Amygdala (tissue), 56 donors: Measurements from ENCODE around the gene DPP4.

Source experiments
- DNase-seq, 56 donors: peaks; one replicate each; lab custom pipeline; 2025; lab: John Stamatoyannopoulos, UW

DPP4 gene

DNA sequence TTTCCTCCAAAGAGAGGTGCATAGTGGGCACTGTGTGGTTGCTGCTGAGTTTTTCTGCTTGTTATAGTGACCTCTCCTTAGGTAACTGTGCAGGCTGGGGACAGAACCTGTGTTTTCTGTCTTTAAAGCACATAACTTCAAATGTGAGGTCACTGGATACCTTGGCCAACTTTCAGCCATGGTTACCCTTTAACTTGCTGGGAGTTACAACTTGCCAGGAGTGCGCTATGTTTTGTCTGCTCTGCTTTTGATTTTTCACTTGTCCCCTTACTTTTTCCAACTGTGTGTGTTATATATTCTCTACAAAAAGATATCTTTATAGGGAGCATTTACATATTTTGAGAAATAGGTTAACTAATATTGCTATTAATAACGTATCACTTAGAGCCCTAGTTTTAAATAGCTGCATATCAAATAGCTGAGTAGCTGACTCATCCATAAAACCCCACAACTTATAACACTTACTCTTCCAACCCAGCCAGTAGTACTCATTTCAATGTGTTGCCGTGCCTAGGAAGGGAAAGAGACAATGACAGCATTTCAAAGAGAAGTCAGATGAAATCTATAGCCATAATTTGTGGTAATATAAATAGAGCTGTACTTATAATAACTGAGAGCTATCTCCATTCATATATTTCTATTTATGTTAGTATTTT, 51.6 kb downstream of the DPP4 start:
- DNase-seq = no peak

DNA sequence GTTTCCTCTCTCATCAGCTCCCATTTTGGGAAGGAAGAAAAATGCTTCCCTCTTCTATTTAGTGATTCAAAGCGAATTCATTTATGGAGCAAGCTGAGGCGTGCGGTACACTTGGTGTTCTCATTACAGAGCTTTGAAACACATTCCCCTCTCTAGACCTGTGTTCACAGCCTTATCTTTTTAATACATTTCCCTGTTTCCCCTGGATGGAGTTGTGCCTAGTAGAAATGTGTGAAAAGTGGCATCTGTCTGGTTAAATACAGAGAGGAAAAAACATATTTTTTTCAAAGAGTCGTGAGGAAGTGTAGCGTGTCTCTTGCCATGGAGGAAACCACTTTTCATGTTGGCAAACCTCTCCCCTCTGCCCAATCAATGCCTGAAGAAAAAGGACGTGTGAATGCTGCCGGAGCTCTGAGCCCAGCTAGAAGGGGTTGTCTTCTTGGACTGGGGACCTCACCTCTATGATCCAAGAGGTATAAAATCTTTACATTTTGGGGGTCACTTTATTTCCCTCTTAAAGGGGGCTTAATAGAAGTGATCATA, 52.4 kb downstream of the DPP4 start:
- no peak for DNase-seq

DNA sequence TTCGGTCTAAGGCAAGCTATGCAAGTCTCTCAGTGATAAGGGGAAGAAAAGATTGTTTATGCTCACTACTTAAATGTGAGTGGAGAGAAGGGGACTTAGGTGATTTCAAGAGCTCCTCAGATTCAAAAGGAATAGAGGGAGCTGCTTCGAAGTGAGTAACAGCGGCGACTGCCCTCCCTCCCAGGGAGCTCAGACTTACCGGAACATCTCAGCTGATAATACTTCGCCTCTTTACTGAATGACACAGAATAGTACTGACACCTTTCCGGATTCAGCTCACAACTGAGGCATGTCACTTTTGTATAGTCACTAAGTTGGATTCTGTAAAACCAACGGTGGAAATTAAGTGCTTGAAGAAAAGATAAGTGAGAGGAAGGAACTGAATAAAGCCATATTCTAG, 55.5 kb downstream of the DPP4 start:
- DNase-seq = no peak

DNA sequence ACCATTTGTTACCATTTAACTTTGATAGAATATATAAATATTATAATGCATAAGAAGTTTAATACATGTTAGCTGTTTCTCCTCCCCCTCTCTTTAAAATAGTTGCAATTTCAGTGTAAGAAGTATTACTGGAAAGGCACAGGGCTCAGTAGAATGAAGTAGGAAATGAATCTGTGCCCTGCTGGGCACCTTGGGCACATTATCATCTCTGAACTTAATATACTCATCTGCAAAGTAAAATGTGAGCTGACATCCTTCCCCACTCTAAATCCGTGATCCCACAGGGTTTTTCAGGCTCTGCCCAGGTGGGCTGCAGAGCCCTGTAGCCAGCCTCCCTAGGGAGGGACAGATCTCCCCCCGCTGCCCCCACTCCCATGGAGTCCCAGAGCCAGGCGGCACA, 56.8 kb downstream of the DPP4 start:
- DNase-seq = no peak

DNA sequence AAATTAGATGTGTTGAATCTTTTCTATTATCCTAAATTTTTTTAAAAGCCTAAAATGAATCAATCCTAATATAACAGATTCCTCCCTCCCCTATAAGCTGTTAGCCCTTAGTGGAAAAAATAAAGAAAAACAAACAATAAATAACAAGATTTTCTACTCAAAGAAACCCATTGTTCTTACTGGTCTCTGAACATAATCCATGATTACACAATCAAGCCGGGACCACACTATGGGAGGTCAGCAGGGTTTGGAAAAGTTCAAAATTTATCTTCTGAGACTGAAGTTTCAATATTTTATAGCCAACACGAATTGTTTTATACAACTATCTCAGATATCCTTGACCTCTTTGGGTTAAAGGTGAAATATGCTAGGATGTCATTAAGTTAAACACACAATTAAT, 57.9 kb downstream of the DPP4 start:
- no peak for DNase-seq

DNA sequence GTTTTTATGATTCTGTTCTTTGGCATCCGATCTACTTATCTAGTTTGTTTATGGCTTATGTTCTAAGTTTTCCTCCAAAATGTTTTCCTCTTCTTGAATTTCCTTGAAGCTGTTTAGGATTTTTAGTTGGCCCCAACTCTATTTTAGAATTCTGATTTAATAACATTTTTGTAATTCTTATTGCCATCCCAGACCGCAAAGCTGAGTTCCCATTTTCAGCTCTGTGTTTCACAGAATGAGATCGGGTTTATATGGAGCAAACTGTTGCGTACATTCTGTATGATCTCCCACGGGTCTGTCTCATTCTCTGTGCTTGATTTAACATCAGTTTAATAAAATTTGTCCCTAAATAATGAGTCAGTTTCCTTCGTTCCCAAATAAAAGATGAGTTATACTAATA, 59.3 kb downstream of the DPP4 start:
- DNase-seq = no peak

DNA sequence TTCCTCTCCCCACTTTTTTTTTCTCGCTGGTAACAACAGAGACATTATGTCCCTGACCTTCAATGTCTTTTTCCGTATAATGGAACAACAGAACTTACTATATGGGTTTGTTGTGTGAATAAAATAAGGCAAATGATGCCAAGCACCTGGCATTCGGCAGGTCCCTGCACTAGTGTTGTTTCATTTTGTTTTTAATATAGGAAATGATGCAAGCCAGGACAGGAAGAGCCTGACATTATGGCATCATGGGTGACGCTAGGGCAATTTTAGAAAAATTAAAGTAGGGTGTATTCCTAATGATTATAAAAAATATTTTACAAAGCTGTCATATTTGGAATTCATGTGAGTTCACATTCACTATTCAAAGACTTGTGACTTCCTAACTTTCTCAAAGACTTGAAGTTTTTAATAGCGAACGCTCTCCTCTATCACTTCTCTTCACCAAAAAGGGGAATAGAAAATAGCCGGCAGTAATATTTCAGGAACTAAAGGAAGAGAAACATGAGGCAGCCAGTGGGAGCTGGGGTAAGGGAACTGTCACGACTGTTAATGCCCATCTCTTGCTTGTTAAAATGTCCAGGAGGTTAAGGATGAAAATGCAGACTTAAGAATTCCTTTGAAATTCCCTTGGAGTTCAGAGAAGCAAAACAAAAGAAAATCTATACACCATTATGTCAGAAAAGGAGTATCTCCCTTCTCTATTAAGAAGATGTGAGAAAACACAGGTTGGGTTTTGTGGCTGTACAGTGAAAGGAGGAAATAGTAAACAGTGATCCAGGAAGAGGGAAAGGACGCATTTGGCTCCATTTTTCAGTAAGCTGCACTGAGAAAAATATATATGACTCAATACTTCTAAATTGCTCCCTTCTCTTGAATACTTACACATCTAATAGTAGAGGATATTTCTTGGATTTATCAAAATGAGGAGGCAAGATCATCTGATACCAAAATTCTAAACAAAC, 60.2 kb downstream of the DPP4 start:
- DNase-seq = no peak

DNA sequence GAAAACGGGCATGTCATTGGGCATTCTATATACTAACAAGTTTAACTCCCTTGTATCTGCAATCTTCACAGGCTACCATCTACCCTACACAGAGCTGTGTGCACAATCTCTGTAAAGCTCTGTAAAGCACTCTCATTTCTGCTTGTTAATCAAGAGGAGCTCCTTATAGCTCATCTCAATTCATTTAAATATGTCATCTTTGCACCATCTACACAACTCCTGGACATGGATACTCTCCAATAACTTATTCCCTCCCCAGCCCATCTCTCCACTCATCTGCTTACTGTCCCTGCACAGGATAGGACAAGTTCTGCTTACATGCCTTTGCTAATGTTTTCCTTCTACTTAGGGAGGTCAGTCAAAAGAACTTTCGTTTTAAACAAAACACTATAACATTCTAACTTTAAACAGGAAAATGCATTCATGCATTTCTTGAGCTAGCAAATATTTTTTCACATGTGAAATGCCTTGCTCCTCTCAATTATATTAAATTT, 61.4 kb downstream of the DPP4 start:
- DNase-seq = no peak

DNA sequence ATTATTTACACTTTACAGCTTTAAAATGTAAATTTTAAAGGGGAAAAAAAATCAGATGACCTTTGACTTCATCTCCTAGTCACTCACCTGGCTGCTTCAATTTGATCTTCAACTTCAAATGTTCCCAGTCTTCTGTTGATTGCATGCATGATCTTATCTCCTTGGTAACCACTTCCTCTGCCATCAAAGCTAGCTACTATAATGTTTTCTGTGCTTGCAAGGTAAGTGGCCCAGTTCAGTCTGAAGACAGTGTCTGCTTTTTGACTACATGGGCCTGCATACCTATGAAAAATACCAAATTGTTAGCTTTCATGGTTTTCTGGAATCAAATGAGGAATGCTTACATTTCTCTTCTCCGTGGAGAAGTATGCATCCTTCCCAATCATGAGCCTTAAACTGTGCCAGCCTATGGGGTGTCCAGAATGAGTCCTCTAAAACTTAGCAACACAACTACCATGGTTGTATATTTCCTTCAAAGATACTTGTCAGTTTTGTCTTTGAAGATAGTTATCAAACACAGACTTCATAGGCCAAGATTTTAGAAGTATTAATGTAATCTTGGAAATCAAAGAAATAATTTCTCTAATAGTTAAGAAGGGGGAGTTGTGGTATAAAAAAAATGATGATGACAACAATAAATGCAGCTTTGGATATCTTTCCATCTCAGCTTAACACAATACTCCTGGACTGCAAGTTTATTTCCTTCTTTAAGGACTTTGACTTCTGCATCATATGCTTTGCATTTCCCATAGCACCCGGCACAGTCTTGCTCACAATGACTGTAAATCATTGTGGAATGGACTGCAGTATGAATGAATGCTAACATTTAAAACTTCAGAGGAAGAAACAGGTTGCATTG, 62.1 kb downstream of the DPP4 start:
- no peak for DNase-seq

DNA sequence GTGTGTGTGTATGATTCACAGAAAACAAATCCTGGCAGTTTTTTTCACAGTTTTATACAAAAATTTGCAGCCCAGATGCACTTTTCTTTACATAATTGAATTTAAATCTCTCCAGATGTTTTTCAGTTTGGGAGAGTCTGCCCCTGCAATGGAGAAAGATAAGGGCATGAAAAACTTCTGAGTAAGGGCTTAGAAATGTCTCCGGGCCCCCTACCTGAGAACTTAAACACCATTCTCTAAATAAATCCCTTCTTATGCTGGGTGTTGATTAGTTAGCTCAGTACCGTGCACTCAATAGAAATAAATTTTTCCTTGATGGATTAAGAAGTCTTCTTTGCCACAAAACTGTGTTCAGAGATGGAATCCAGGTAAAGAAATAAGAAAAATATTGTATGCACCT, 64.5 kb downstream of the DPP4 start:
- no peak for DNase-seq

DNA sequence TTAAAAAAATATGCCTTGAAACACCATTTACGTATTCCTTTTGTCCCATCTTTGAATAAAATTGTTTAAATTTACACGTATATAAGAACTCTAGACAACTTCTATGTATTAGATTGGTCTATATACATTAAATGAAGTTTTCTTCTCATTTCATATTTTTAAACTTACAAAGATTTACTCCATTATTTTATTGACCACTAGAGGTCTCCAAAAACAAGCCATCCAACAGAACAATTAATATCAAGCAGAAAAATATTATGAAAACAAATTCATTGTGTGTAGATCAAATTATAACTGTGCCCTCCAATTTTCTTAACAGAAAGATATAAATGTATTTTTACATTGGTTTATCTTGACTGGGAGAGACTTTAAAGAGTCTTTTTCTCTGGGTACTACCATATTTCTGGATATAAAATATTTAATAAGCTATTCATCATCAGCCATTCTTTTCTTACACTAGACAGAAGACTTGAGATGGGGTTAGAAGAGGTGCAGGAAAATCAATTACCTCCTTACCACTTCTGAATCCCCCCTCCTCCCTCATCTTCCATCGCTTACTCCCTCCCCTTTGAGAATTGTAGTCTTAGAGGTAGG, 66.5 kb downstream of the DPP4 start:
- DNase-seq = no peak

DNA sequence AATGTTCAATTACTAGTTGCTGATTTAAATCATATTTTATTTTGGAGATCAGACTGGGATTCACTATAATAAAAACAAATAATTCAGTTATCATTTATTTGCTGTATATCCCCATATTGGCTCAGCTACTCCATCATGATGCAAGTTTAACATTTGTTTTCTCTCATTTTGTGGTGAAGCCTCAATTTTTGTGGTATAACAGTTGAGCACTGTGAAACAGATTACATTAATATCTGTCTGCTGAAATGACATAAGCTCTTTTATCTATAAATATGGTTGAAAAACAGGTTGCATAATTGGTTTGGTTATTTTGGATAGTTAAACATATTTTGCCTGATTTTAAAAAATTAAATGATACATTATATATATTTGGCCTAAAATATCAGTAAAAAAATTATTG, 67.7 kb downstream of the DPP4 start:
- DNase-seq = no peak

DNA sequence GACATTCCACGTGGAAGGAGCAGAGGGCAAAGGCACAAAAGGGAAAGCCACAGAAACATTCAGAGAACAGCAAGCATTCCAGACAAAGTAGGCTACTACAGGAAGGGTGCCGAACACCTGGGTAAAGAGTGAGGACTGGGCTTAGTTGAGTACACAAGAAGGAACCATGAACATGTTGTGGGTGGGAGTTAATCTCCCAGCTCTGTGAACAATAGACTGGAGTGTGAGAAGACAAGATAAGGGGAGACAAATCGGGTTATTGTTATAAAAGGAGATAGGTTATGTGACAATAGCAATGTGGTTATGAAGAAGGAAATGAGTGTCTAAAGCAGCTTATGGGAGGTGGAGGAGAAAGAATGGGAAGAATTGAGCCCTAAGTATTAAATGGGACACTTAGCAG, 70.0 kb downstream of the DPP4 start:
- DNase-seq = no peak

DNA sequence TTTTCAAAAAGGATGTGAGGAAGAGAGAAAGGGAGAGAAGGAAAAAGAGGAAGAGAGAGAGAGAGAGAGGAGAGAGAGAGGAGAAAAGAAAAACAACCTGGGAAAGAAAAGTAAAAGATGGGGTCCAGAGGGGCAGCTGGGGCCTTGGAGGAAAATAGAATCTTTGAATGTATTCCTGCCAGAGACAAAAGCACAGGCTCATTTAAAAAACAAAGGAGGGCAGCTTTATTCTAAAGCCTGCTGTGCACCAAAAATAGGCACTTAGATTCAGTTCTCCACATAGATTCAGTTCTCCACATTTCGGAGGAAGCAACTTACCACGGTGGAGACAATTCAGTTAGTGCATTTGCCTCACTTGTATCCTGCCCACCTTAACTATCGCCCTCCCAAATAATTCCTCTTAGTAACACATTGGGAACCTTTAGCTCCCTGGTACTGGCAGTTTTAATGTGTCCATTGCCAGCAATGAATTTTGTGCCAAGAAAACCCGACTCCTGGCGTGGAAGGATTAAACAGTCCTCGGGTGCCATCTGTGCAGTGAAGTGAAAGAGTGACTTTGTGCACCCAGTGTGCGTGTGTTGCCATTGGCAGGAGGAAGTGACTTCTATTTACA, 71.3 kb downstream of the DPP4 start:
- DNase-seq = peak in 4 of 56 donors; percentile 13 to 33 (median 20)

DNA sequence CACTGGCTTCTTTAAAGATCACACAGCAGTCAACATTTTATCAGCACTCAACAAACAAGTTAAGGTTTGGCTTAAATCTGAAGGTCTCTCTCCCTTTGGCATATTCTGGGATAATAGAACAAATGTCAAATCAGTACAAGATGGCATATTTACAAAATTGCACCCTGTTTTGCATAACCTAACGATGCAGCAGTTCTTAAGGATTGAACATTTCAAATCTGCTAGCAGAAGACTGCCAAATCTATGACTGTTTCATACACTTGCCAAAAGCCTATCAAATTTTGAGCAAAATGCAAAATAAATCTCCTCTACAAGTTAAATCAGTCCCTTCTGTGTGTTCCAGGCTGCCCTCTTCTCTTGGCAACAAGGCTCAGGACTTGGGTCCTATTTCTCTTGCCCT, 73.6 kb downstream of the DPP4 start:
- no peak for DNase-seq

DNA sequence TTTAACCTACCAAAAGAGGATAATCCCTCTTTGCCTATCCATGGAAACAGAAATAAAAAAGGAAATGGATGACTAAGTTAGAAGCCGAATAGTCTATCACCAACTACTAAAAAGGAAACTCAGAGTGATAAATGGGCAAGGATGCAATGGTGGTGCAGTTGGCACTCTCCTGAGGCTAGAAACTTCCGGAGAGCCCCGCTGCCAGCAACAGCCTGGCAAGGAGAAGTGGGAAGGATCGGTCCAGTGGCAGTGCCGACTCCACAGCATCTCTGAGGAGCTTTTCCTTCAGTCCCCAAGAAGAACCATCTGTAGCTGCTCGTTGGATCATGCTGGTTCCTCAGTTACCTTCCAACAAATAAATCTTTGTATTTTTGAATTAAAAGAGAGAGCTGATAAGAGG, 74.7 kb downstream of the DPP4 start:
- DNase-seq = no peak

DNA sequence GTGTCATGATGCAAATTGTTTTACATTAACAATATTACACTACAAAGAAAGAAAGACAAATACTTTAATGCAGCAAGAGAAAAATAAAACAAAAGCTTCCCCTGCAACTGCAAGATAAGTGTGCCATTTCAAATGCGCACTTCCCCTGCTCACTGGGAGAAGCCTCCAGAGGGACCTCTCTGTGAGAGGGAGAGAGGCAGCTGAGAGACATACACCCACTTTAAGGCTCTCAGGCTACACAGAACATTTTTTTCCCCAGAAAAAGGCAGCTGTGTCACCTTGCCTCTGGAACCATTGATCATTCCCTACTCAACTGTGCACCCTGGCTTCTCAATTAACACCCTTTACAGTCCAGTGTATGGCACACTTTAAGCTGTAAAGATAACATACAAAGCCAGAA, 75.2 kb downstream of the DPP4 start:
- no peak for DNase-seq

DNA sequence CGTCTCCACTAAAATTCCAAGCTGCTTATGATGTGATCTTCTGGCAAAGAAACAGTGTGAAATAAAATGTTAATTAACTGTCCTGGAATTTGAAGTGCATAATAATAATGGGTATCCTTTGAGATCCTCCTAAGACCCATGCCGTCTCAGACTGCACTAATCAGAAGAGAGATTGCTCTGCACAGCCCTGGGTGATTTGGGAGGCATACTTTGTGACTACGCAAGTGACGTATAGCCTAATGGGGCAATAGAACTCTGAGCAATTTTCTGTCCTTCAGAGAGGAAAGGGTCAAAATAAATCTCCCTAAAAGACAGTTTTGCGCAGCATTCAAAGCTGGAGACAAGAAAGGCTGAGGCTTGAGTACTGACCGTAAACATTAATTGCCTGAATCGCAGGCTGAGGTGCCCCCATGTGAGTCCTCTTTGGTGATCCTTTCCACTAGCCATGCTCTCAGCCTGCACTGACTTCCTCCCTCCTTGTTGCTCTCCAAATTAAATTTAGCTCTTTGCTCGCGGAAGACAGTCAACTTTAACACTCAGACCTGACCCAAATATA, 76.0 kb downstream of the DPP4 start:
- no peak for DNase-seq

DNA sequence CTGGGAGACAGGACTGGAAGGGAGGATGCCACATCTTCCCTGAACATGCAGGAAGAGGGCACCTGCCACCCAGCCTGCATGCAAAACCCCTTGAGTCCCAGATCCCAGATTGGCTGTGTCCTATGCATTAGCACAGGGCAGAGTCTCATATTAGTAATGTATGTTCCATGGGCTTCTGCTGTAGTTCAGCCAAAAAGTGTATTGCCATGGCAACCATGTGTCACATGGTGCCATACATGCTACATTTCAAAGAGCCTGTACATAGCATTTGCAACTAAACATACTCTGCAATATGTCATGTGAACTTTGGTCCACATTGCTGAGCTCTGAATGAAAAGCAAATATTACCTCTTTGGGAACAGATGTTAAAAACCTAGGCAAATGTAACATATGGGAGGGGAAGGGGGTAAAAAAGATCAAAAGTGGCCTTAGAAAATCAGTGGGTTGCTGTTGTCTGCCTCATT, 78.4 kb downstream of the DPP4 start:
- no peak for DNase-seq
